Activated CD4-positive, alpha-beta T cell treated with anti-CD3 and anti-CD28 coated beads for 4 hours (primary cell): ENCODE results near the gene RPL9.
"Not testable (repeated sequence)": the region's sequence is repeated elsewhere in the genome, so short reads cannot be mapped to it uniquely, and the experiment has no call there.

Experiments
- DNase-seq, 2 donors: peaks; one replicate each; pipeline ENCODE4 v3.0.0-alpha.2; 2020

Gene RPL9

GRCh38 chr4:39458505-39459300 is at the start of gene RPL9, which contains the start of gene LIAS:
RPL9 (minus strand) TSS chr4:39458922; CDS start chr4:39458439, 483 bp downstream.
LIAS (plus strand) TSS chr4:39459056; CDS start chr4:39459118, 62 bp downstream.
- DNase-seq, result peak; percentile 90 to 93

GRCh38 chr4:39505581-39505980 is 46.9 kb upstream of the RPL9 start:
- no peak for DNase-seq

DNA sequence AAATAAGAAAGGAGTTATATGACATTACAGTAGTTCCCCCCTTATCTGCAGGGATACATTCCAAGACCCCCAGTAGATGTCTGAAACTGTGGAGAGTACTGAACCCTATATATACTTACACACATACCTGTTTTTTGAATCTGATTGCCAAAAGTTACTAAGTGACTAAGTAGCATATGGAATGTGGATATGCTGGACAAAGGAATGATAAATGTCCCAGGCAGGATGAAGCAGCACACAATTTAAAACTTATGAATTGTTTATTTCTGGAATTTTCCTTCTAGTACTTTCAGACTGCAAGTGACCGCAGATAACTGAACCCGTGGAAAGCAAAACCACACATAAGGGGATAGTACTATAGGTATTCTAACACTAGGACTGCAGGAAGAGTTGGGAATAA is 45.8 kb upstream of the RPL9 start:
- no peak for DNase-seq

- not testable (repeated sequence) for DNase-seq
Observed at GRCh38 chr4:39502664-39503035, 43.9 kb upstream of the RPL9 start.

- no peak for DNase-seq
Observed at GRCh38 chr4:39502019-39502663, 43.4 kb upstream of the RPL9 start.

DNA sequence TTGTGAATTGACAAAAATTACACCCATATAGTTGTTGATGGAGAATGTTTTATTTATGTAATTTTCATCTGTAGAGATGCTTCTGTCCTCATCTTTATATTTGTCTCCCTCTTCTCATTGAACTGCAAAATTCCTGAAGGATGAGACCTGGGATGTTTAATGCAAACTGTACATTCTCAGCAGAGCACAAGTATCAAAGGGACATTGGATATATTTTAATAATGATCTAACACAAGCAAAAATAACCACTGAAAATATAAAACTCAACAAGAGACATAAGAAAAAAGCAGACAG is 40.0 kb upstream of the RPL9 start:
- no peak for DNase-seq

DNA sequence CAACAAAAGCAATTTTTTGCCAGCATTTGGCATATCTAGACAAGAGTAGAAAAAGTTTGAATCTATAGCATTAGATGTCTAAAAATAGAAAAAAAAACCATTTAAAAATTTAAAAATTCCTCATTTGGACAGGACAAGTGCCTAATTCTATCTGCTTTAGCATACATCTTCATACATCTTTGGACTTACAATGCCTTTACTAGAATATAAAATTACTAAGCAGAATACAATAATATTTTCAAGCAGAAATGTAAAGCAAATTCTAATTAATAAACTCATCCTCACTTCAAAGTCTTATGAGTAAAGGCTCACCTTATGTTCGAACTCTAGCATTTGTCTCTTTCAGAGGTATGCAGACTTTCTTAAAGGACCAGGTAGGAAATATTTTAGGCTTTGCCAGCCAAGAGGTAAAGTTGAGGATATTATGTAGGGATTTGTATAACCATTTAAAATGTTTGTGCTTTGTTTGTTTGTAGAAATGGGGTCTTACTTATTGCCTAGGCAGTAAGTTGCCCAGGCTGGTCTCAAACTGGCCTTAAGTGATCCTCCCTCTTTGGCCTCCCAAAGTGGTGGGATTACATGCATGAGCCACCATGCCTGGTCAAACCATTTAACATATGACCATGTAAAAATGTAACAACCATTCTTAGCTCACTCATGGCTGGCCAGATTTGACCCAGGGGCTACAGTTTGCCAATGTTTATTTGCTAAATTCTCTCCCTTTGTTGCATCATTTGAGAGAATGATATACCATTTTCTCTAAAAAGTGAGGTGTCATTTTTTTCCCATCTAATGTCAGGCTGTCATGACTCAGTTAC is 39.4 kb upstream of the RPL9 start:
- DNase-seq, result no peak

DNA sequence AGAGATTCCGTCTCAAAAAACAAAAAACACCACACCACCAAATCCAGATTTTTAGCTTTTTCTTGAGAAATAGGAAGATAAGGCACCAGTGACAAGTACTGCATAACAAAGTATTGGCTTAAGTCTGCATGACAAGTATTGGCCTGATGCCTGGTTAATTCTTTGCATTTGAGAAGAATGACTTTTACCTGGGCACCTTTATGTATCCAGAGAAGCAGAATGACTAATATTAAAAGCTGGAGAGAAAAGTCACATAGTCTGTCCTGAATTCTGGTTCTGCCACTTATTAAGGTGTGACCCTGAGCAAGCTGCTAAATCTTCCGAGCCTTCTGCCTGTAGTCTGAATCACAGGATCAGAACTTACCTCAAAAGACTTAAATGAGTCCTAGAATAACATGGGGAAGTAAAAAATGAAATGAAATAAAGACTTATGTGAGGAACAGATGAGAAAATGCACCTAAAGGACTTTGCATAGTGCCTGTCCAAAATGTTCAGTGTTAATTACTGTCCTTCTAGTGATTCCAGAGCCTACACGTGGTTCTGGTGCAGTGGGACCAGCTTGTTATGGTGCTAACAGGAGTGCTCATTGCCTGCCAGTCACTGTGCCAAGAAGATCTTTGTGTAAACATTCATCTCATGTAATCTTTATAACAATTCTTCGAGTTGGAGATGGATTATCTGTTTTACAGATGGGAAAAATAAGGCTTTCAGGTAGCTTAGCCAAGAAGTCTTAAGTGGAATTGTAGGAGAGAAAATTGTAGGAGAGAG is 36.9 kb upstream of the RPL9 start:
- DNase-seq, result no peak

- no peak for DNase-seq
Observed at GRCh38 chr4:39494354-39494753, 35.6 kb upstream of the RPL9 start.

DNA sequence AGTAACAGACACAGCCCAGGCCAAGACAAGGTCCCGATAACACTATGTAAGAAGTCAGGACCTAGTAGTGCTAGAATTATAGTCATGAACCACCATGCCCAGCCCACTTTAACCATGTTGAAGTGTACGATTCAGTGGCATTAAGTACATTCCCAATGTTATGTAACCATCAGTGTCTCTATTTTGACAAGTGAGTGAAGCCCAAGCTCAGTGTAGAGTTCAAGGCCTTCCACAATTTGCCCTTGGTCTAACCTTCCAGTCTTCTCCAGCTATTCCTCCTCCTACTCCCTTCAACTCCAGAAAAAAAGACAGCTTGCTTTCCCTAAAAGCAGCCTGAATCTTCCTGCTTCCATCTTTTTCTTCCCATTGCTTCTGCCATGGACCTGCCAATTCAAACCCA is 31.6 kb upstream of the RPL9 start:
- no peak for DNase-seq

DNA sequence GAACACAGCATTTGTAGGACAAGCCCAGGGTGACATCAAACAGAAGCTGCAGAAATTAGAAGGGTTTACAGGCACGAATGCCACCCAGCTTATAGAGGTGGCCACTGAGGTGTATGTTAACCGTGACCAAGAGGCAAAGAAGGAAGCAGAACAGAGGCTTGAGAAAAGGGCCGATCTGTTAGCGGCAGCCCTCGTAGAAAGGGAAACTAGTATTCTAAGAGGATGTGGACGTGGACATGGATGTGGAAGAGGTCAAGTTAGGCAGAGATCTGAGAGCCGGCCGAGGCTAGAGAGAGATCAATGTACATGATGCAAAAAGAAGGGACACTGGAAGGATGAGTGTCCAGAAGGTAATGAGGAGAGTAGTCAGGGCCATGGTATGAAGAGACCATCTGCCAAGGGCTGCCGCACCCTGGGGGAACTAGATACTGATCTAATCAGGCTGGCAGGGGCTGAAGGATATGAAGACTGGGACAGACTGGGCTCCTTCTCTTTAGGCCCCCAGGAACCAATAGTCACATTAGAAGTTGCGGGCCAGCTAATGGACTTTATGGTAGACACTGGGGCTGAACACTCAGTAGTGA is 27.6 kb upstream of the RPL9 start:
- no peak for DNase-seq

DNA sequence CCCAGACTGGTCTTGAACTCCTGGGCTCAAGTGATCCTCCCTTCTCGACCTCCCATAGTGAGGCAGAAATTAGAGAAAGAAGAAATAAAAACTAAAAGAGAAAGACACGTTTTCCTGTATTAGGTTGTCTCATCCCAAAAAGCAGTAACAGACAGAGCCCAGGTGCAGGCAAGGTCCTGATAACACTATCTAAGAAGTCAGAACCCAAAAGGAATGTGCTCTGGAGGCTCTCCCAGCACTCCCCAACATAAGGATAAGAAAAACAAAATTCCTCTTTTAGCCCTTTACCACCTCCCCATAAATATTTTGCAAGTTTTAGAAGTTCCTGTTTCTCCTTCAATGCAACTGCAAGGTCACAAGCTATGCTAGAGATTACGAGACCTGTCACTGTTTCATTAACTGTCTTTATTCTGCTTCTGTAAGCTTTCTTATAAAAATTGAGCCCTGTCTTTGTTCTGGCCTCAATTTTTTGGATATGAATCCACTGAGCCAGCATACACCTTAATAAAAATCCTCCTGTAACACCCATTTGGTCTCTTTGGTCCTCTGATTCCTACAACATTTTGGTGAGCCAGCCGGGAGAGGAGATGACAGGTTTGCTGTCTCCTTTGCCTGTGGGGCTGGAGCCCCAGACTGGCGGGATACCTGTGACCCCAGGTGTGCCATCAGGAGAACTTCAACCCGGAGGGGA is 26.0 kb upstream of the RPL9 start:
- DNase-seq, result no peak

DNA sequence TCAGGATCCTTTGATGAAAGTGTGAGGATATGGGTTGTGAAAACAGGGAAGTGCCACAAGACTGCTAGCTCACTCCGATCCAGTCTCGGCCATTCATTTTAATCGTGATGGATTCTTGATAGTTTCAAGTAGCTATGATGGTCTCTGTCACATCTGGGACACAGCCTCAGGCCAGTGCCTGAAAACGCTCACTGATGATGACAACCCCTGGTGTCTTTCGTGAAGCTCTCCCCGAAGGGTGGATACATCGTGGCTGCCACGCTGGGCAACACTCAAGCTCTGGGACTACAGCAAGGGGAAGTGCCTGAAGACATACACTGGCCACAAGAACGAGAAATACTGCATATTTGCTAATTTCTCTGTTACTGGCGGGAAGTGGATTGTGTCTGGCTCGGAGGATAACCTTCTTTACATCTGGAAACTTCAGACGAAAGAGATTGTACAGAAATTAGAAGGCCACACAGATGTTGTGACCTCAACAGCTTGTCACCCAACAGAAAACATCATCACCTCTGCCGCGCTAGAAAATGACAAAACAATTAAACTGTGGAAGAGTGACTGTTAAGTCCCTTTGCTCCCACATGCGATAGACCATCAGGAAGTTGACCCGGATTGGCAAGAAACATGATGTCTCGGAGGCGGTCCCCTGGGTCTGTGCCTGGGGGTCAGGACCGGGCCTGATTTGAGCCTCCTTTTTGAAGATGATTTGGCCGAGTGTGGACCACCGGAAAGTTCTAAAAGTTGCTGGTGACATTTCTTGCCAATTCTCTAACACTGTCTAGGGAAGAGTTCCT is 22.4 kb upstream of the RPL9 start:
- no peak for DNase-seq

DNA sequence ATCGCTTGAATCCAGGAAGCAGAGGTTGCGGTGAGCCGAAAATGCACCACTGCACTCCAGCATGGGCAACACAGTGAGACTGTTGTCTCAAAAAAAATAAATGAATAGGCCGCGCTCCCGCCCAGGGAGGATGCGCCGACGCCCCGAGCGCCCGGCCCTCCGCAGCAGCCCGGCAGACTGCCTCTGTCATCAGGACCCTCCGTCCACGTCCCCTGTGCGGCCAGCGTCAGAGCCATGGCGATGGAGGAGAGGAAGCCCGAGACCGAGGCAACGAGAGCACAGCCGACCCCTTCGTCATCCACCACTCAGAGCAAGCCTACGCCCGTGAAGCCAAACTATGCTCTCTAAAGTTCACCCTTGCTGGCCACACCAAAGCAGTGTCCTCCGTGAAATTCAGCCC is 21.5 kb upstream of the RPL9 start:
- DNase-seq, result no peak

DNA sequence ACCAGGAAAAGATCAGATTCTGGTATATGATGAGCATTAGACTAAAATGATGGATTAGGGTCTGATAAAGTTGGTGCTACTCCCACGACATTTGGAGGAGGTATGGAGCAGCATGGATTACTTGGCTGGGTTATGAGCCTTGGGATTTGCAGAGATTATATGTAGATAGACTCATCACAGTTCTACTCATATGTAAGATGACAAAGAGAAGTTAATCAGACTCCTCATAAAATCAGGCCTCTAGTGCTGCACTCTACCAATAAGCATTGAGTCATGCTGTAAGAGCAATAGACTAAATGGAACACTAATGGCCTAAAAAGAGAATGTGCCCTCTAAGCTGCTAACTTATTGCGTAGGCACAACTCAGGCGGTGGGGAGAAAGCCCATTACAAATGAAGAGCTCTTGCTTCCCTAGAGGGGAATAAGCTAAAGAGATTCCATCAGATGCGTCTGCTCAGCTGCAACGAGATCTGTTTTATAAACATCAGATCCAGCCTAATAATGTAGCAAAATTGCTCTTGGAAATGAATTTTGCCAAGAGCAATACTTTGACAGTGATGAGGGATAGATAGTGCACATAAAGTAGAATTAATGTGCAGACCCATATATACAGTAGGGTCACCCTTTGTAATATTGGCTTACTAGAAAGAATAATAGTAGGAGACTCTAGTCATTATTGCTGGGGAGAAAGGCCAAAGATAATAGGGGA is 17.6 kb upstream of the RPL9 start:
- DNase-seq, result no peak

GRCh38 chr4:39472396-39472795 is 13.7 kb upstream of the RPL9 start:
- no peak for DNase-seq

DNA sequence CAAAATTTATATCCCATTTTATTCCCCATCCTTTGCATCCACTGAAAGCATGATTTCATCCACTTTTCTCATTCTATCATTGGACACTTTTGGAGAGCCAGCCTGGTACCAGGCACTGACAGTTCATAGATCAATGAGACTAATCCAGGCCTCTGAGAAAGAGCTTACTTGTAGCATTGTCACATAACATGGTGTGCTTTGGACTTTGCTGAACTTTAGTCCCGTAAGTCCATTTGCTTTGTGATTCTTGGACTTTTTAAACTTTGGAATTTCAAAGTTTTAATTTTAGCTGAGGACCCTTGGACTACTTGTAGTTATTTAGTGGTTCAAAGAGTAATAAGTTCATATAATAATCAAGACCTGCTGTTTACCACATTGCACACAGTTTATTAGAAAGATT is 11.7 kb upstream of the RPL9 start:
- no peak for DNase-seq

- DNase-seq, result peak in 1 of 2 donors; percentile 10
Observed at GRCh38 chr4:39469429-39470077, 10.8 kb upstream of the RPL9 start.

DNA sequence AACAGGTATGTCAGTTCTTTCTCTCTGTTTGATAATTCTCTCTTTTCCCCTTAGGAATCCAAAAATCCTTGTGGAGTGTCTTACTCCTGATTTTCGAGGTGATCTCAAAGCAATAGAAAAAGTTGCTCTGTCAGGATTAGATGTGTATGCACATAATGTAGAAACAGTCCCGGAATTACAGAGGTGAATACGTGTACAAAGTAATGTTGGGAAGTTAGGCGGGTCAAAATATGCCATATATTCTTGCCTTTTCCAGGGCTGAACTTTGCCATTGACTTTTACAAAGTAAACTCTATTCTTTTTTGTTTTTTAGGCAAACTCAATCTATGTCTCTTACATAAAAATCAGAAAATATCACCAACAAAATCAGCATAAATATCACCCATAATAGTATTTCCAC is 8.7 kb upstream of the RPL9 start:
- no peak for DNase-seq

DNA sequence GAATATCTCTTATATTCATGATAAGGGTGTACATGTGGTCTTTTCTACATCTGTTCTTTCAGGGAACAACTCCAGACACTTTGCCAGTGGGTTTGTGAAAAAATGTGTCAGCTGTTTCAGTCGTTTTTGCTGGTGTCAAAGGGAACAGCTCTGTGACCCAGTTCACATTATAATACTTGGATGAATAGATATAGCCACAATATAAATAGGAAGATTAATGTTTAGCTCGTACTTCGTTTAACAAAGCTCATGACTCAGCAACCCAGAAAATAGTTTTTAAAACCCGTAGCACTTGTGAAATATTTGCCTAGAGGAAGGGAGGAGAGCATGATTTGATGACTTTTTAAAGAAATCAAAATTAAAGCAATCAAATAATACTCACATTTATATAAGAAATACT is 8.0 kb upstream of the RPL9 start:
- no peak for DNase-seq
